Calu3 (cell line): Measurements from ENCODE around the gene TIMM29. TPM values are rescaled to one million over a fixed set of nuclear protein-coding genes. Genes with fewer than 3 reads are reported as not detected.
"Not testable (repeated sequence)": the region's sequence is repeated elsewhere in the genome, so short reads cannot be mapped to it uniquely, and the experiment has no call there.

Source experiments
- BruUV-seq: library from RNA; stranded (reverse); fragments of 400-500 nt; replicated peaks from 2 replicates; lab custom pipeline; 2021; lab: Mats Ljungman, UMichigan
- CTCF ChIA-PET: fragments of 300-600 bp; sonication (Branson Sonifier 250); formaldehyde crosslinking; loops from one replicate; lab custom pipeline; 2022; ENCODE audit warnings: antibody characterized with exemption; lab: Charles Lee
- DNase-seq: peaks from one replicate; pipeline ENCODE4 v3.0.0; 2022
- H3K27ac Mint-ChIP-seq: one replicate; pipeline ENCODE4 v1.8.0; 2022; ENCODE audit warnings: mixed read lengths; ENCODE audit not compliant: unreplicated experiment
- H3K27me3 Mint-ChIP-seq: one replicate; pipeline ENCODE4 v1.8.0; 2022; ENCODE audit warnings: mixed read lengths; ENCODE audit not compliant: unreplicated experiment
- H3K36me3 Mint-ChIP-seq: one replicate; pipeline ENCODE4 v1.8.0; 2022; ENCODE audit warnings: mild to moderate bottlenecking, moderate library complexity, mixed read lengths; ENCODE audit not compliant: insufficient read depth, unreplicated experiment
- H3K4me1 Mint-ChIP-seq: one replicate; pipeline ENCODE4 v1.8.0; 2022; ENCODE audit warnings: mild to moderate bottlenecking, low read depth, mixed read lengths; ENCODE audit not compliant: unreplicated experiment
- H3K4me3 Mint-ChIP-seq: one replicate; pipeline ENCODE4 v1.8.0; 2022; ENCODE audit warnings: mild to moderate bottlenecking, low read depth, moderate library complexity, mixed read lengths; ENCODE audit not compliant: unreplicated experiment
- H3K9me3 Mint-ChIP-seq: one replicate; pipeline ENCODE4 v1.8.0; 2022; ENCODE audit warnings: low read depth, mixed read lengths; ENCODE audit not compliant: unreplicated experiment
- intact Hi-C: fragments of 100-400 bp; cut with micrococcal nuclease; formaldehyde crosslinking; loops from one replicate; pipeline ENCODE4 v1.10.0; 2022; ENCODE audit not compliant: unreplicated experiment
- total RNA-seq: library from RNA; stranded (reverse); gene quantifications from 2 replicates; pipeline ENCODE4 v1.2.3, GENCODE V29; 2022
- TF ChIP-seq, protein P1 (sequence below): fragments of 200-600 bp; IDR thresholded peaks from one replicate; pipeline ENCODE4 v1.8.0; 2022; ENCODE audit warnings: antibody characterized with exemption; ENCODE audit not compliant: unreplicated experiment

TIMM29 gene
- total RNA-seq, 1 experiment from 2014 or later, result 15.3 TPM

DNA sequence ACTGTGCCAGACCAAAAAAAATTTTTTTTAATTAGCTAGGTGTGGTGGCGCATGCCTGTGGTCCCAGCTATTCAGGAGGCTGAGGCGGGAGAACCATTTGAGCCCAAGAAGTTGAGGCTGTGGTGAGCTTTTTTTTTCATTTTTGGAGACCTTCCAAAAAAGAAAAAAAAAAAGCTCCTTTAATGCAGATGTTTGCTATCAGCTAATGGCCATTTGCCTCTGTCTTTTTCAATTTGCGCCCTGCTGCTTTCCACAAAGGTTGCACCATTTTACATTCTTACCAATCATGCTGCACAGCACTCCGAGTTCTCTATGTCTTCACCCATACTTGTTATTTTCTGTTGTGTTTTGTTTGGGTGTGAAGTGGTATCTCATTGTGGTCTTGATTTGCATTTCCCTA lies 16.7 kb downstream of the TIMM29 start:
- DNase-seq, result no peak
- no peaks in the 10 kb centered on the region for H3K9me3 Mint-ChIP-seq
- TF ChIP-seq, protein P1, sequence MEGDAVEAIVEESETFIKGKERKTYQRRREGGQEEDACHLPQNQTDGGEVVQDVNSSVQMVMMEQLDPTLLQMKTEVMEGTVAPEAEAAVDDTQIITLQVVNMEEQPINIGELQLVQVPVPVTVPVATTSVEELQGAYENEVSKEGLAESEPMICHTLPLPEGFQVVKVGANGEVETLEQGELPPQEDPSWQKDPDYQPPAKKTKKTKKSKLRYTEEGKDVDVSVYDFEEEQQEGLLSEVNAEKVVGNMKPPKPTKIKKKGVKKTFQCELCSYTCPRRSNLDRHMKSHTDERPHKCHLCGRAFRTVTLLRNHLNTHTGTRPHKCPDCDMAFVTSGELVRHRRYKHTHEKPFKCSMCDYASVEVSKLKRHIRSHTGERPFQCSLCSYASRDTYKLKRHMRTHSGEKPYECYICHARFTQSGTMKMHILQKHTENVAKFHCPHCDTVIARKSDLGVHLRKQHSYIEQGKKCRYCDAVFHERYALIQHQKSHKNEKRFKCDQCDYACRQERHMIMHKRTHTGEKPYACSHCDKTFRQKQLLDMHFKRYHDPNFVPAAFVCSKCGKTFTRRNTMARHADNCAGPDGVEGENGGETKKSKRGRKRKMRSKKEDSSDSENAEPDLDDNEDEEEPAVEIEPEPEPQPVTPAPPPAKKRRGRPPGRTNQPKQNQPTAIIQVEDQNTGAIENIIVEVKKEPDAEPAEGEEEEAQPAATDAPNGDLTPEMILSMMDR, result no peak
- CTCF ChIA-PET, result interaction anchor here (0.7 kb wide), 1 partner anchor 66 kb away, joined by 4 read pairs; no protein-coding TSS in a partner anchor
- BruUV-seq, result no TSS peak
- H3K4me1 Mint-ChIP-seq, result no peaks in the 10 kb centered on the region
- intact Hi-C loops, result no loop called here
- H3K27ac Mint-ChIP-seq, result no peak overlapping the region
- no peaks in the 10 kb centered on the region for H3K27me3 Mint-ChIP-seq
- H3K4me3 Mint-ChIP-seq, result no peak overlapping the region
- no peaks in the 10 kb centered on the region for H3K36me3 Mint-ChIP-seq

DNA sequence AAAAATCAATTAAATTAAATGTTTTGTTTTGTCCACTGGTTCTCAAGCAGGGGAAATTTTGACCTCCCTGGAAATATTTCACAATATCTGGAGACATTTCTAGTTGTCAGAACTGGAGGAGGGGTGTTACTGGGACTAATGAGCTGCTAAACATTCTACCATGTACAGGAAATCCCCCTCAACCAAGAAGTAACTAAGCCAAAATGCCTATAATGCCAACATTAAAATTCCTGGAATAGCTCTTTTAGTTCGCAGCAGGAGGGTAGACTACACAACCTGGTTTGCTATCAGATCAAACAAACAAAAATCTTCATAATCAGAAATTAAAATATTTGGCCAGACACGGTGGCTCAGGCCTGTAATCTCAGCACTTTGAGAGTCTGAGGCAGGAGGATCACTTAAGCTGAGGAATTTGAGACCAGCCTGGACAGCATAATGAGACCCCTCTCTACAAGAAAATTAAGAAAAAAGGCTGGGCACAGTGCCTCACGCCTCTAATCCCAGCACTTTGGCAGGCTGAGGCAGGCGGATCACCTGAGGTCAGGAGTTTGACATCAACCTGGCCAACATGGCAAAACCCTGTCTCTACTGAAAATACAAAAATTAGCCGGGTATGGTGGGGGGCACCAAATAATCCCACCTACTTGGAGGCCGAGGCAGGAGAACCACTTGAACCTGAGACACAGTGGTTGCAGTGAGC lies 18.5 kb downstream of the TIMM29 start:
- no peaks in the 10 kb centered on the region for H3K27me3 Mint-ChIP-seq
- no peak for DNase-seq
- no peak overlapping the region for H3K4me3 Mint-ChIP-seq
- CTCF ChIA-PET, result no interaction called here
- H3K27ac Mint-ChIP-seq, result no peak overlapping the region
- BruUV-seq, result no TSS peak
- H3K9me3 Mint-ChIP-seq, result no peaks in the 10 kb centered on the region
- intact Hi-C loops, result no loop called here
- TF ChIP-seq, protein P1, result no peak
- no peaks in the 10 kb centered on the region for H3K4me1 Mint-ChIP-seq
- H3K36me3 Mint-ChIP-seq, result no peaks in the 10 kb centered on the region

GRCh38 chr19:10952809-10953208 lies 24.2 kb downstream of the TIMM29 start:
- Mint-ChIP-seq H3K4me1 (no peaks in the 10 kb centered on the region), H3K36me3 (no peaks in the 10 kb centered on the region), H3K4me3 (no peak overlapping the region), H3K27me3 (no peaks in the 10 kb centered on the region), H3K27ac (no peak overlapping the region), H3K9me3 (no peaks in the 10 kb centered on the region)
- no TSS peak for BruUV-seq
- TF ChIP-seq, protein P1, result no peak
- intact Hi-C loops, result no loop called here
- DNase-seq, result peak; percentile 42
- CTCF ChIA-PET, result interaction anchor here (0.8 to 0.9 kb wide), 3 partner anchors 11 to 23 kb away, joined by 3 to 4 read pairs (median 3); no protein-coding TSS in a partner anchor

- H3K27ac Mint-ChIP-seq, CTCF ChIA-PET: not testable (repeated sequence)
Measured at GRCh38 chr19:10959277-10959968, 30.8 kb downstream of the TIMM29 start.

More at GRCh38 chr19:10959277-10959968, 30.8 kb downstream of the TIMM29 start:
- intact Hi-C loops, H3K4me1 Mint-ChIP-seq, BruUV-seq, H3K27me3 Mint-ChIP-seq, DNase-seq, H3K9me3 Mint-ChIP-seq: not testable (repeated sequence)
- Mint-ChIP-seq H3K4me3 (peak overlapping the region; percentile 80), H3K36me3 (peaks cover 27% of the 10 kb centered on the region)
